ENCODE data around the gene C10orf62. TPM values are rescaled to one million over a fixed set of nuclear protein-coding genes. Genes with fewer than 3 reads are reported as not detected.

The C10orf62 gene
- total and polyA plus RNA-seq, 2 of the 8 experiments (the other 6 are each of a cell fraction or from before 2014, with no cell fraction given): 0.05 TPM; not detected in 1

DNA sequence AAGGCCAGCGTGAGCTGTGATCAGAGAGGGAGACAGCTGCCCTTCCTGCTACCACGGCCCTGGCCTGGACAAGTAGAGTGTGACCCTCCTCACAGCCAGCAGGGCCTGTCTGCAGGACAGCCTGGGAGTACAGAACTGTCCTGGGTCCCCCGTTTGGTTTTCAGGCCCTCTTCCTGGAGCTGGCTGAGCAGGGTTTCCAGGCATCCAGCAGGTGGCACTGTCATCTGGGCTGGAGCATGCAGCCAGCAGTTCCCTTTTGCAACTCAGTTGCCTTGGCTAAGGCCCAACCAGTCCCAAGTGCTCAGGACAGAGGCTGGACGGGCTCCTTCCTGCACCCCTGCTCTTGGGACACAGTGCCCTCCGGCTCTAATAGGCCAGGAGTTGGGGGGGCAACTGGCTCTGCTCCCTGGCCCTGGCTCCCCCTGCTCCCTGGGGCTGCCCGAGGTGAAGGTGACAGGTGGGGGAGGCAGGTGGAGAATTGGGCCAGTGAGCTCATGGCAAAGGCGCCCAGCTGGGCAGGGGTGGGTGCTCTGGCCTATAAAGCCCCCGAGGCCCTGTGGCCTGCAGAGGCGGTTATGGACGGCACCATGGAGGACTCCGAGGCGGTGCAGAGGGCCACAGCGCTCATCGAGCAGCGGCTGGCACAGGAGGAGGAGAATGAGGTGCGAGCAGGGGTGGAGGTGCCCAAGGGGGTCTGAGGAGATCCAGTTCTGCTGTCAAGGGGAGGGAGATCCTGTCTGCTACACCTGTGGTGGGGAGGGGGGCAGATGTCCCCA is 17.1 kb upstream of the C10orf62 start, which contains the start of gene ANKRD2:
TSS of gene ANKRD2 (plus strand) at position 566 of the 776 bp plus-strand sequence. CDS start at position 576, 10 bp downstream.
- Histone ChIP-seq H2BK120ac (replicated peaks; ENCODE audit: low read depth, low read length) (no peak within 1 kb of the TSS), H3K4me3 (ENCODE audit: extremely low read depth in 1 of 4, insufficient read depth in 2 of 4, low read depth in 3 of 4, low read length in 4 of 4) (no peak within 1 kb of the TSS), H3K56ac (replicated peaks; ENCODE audit: insufficient read length, low read depth, low read length) (no peak within 1 kb of the TSS), H3K79me2 (ENCODE audit: control insufficient read depth in 1 of 2, insufficient read depth in 2 of 2, low read length in 2 of 2) (no peaks in the 10 kb centered on the region), H3K9ac (replicated peaks in 1 of 4; ENCODE audit: extremely low read depth in 1 of 4, low read depth in 3 of 4, low read length in 3 of 4) (no peak within 1 kb of the TSS), H3K27me3 (replicated peaks in 1 of 4; ENCODE audit: control insufficient read depth in 3 of 4, extremely low read depth in 1 of 4, insufficient read depth in 3 of 4, low read length in 3 of 4) (no peaks in the 10 kb centered on the region), H2BK20ac (ENCODE audit: low read length) (no peak within 1 kb of the TSS), H4K8ac (ENCODE audit: extremely low read depth, insufficient read depth, low read length) (peak within 1 kb of the TSS; percentile 45; the same call in 1 of the 2 replicates), H3K23me2 (ENCODE audit: low read depth, low read length) (no peaks in the 10 kb centered on the region), H3K9me3 (ENCODE audit: insufficient read depth in 2 of 2, low read depth in 1 of 2, low read length in 1 of 2) (no peaks in the 10 kb centered on the region), H3K4me2 (ENCODE audit: insufficient read depth in 1 of 2, low read depth in 2 of 2, low read length in 2 of 2) (no peak within 1 kb of the TSS), H3K18ac (ENCODE audit: extremely low read depth, low read length) (no peak within 1 kb of the TSS), H3K4ac (replicated peaks; ENCODE audit: insufficient read length, low read depth, low read length) (no peak within 1 kb of the TSS), H3K79me1 (ENCODE audit: low read depth, low read length) (no peaks in the 10 kb centered on the region), H3K14ac (ENCODE audit: insufficient read length) (no peak within 1 kb of the TSS), H2AFZ (ENCODE audit: low read length) (no peak within 1 kb of the TSS), H2BK15ac (ENCODE audit: low read length) (no peak within 1 kb of the TSS), H3K23ac (ENCODE audit: insufficient read length) (no peak within 1 kb of the TSS), H3K4me1 (replicated peaks in 1 of 4; ENCODE audit: control insufficient read depth in 3 of 4, insufficient read depth in 4 of 4, low read length in 3 of 4) (peaks cover 2 to 6% (median 4%) of the 10 kb centered on the region in 4 experiments; a peak in 3 of 7 replicates), H2BK5ac (ENCODE audit: low read depth, low read length) (peak within 1 kb of the TSS; percentile 44; the same call in 1 of the 2 replicates), H2AK5ac (ENCODE audit: low read depth, low read length) (no peak within 1 kb of the TSS), H3K36me3 (ENCODE audit: control insufficient read depth in 2 of 4, insufficient read depth in 4 of 4, low read length in 3 of 4) (peaks cover 0 to 14% (median 2%) of the 10 kb centered on the region in 4 experiments; a peak in 4 of 8 replicates), H4K20me1 (replicated peaks in 1 of 2; ENCODE audit: control insufficient read depth in 1 of 2, insufficient read depth in 2 of 2, low read length in 2 of 2) (peaks cover 0 to 2% of the 10 kb centered on the region in 2 experiments), H2BK12ac (ENCODE audit: low read depth, low read length) (no peak within 1 kb of the TSS), H4K5ac (ENCODE audit: insufficient read length, low read depth, low read length) (no peak within 1 kb of the TSS), H4K91ac (replicated peaks; ENCODE audit: insufficient read length, low read length) (no peak within 1 kb of the TSS), H3K27ac (ENCODE audit: low read depth, low read length) (no peak within 1 kb of the TSS)
- FAIRE-seq: peak; percentile 94
- WGBS, 2 experiments (ENCODE audit: extremely low coverage in 1 of 2, insufficient coverage in 1 of 2, insufficient read length in 1 of 2, insufficient replicate concordance in 2 of 2, low coverage in 1 of 2, low lambda C conversion rate in 2 of 2, missing lambda C conversion rate in 1 of 2): 87% methylated on average over 16 of the region's 16 CpGs; no CpG with 5 or more reads in 1 of the 2 experiments
- CTCF ChIA-PET (ENCODE audit: partially characterized antibody): interaction anchor here (0.5 to 12.9 kb wide), 39 partner anchors 11 to 266 kb away, joined by 3 to 169 read pairs (median 5); partner anchors contain the start of genes C10orf62, HOGA1 and PI4K2A
- POLR2A ChIA-PET (ENCODE audit: partially characterized antibody): interaction anchor here (1.4 to 1.7 kb wide), 3 partner anchors 9 to 38 kb away, joined by 3 to 8 read pairs (median 7); no protein-coding TSS in a partner anchor
- peak; percentile 59 to 85 for DNase-seq (ENCODE audit: low read depth in 1 of 2, low spot score in 2 of 2)
- TF ChIP-seq TBP (IDR thresholded peaks at IDR 0.05; ENCODE audit: low read depth, low read length) (peak; percentile 40; the same call in 1 of the 2 replicates), CHD2 (IDR thresholded peaks at IDR 0.05; ENCODE audit: low read length) (no peak), GABPA (IDR thresholded peaks at IDR 0.05; ENCODE audit: borderline replicate concordance, insufficient read depth, low read length) (peak; percentile 66; the same call in 1 of the 2 replicates), SP4 (IDR thresholded peaks at IDR 0.05; ENCODE audit: low read length) (no peak), SIN3A (conservative IDR thresholded peaks at IDR 0.05 in 1 of 2, IDR thresholded peaks at IDR 0.05 in 1 of 2; ENCODE audit: low read depth in 1 of 2, low read length in 2 of 2) (0 out of 4 replicates have a peak, but pooled peaks of 1 of the 2 experiments have one; percentile 41), CEBPB (IDR thresholded peaks at IDR 0.05; ENCODE audit: low read depth, low read length) (0 out of 2 replicates have a peak, but pooled peaks have one; percentile 14)
- TF ChIP-seq, protein P1, sequence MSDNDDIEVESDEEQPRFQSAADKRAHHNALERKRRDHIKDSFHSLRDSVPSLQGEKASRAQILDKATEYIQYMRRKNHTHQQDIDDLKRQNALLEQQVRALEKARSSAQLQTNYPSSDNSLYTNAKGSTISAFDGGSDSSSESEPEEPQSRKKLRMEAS (IDR thresholded peaks at IDR 0.05): peak; percentile 66
- TF ChIP-seq, protein P2, sequence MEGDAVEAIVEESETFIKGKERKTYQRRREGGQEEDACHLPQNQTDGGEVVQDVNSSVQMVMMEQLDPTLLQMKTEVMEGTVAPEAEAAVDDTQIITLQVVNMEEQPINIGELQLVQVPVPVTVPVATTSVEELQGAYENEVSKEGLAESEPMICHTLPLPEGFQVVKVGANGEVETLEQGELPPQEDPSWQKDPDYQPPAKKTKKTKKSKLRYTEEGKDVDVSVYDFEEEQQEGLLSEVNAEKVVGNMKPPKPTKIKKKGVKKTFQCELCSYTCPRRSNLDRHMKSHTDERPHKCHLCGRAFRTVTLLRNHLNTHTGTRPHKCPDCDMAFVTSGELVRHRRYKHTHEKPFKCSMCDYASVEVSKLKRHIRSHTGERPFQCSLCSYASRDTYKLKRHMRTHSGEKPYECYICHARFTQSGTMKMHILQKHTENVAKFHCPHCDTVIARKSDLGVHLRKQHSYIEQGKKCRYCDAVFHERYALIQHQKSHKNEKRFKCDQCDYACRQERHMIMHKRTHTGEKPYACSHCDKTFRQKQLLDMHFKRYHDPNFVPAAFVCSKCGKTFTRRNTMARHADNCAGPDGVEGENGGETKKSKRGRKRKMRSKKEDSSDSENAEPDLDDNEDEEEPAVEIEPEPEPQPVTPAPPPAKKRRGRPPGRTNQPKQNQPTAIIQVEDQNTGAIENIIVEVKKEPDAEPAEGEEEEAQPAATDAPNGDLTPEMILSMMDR (IDR thresholded peaks at IDR 0.05; ENCODE audit: control extremely low read depth in 1 of 3, insufficient read depth in 1 of 3, low read depth in 1 of 3, low read length in 3 of 3): peak; percentile 96 to 99 (median 98)
